Activated naive CD8-positive, alpha-beta T cell treated with anti-CD3 and anti-CD28 coated beads, Interleukin-2, amount 10 ng/mL, durations not matched to agents 7 days and 5 days (primary cell): Measurements from ENCODE around the gene ADCY9. TPM values are rescaled to one million over a fixed set of nuclear protein-coding genes. Genes with fewer than 3 reads are reported as not detected.

Experiments used
- total RNA-seq, 2 experiments: library from RNA; stranded (reverse); gene quantifications; one replicate each; pipeline ENCODE4 v1.2.3, GENCODE V29; 2021

The ADCY9 gene
- total RNA-seq, 2 experiments from 2014 or later, result 9.9 to 10.1 TPM

Other genes starting within 250 kb of the ADCY9 start
- gene CREBBP, start 235.7 kb downstream of the ADCY9 start, total RNA-seq, result 10 to 100 TPM; 72.9 to 75.8 TPM
- gene SRL, start 125.6 kb upstream of the ADCY9 start, total RNA-seq, result not detected
- gene TFAP4, start 156.6 kb upstream of the ADCY9 start, total RNA-seq, result 10 to 100 TPM; 20.6 to 23.2 TPM
- under 1 TPM; 0.14 TPM for gene GLIS2, start 199.6 kb upstream of the ADCY9 start, total RNA-seq
- gene PAM16, start 234.9 kb upstream of the ADCY9 start, total RNA-seq, result 10 to 100 TPM; 42.5 to 50.0 TPM